CMK (cell line): ENCODE measurements around the gene PLA2G2F.

Source experiments
- DNase-seq: peaks from one replicate; pipeline ENCODE4 v3.0.0-alpha.2; 2010; ENCODE audit warnings: low read depth

The PLA2G2F gene

DNA sequence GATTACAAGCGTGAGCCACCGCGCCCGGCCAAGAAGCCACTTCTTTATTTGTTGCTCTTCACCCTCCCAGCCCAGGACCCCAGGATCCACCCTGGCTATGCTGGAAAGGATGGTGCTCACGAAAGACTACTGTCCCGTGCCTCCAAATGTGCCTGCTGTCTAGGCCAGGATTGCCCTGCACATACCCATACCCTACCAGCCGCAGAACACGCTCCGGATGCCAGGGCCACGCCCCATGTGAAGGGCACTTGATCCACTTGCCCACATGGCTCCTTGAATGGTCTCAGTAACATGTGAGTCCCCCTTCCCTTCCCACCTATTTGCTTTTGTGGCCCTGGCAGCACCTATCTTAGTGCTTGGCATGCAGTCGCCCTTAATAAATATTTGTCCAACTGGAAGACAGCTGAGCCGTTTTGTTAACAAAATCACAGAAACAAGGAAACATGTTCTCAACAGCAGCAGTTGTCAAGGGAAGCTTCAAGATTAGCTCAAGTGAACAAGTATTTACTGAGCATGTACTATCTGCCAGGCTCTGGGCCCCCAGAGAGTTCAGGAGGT lies 33.0 kb downstream of the PLA2G2F start:
- no peak for DNase-seq

DNA sequence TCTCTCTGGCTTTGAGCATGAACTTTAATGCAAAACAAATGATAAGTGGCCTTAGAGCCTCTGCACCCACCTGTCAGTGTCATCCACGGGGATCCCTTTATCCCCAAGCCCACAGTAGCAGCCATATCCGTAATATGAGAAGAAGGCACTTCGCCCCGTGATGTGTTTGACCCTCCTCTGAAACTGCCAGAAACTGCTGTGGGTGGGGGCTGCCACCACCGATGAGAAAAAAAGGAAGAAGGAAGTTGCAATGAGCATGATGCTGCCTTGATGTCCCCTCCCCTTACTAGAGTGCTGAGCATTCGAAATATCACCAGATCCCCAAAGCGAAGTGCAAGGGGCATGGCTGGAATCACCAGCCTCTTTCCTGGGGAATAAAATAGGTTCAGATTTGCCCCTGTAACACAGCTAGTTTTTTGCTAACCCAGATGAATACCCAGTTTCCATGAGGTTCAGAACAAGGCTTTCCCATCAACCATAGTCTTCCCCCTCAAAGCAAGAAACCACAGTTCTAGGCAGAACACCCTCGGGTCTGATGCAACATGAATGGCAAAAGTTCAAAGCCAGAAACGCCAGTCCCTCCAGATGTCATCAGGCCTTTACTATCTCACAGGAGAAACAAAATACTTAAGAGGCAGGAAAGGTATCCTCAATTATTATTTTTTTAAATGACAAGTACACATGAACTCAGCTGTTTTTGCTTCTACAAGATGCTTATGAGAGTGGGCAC lies 36.0 kb downstream of the PLA2G2F start:
- DNase-seq: no peak

DNA sequence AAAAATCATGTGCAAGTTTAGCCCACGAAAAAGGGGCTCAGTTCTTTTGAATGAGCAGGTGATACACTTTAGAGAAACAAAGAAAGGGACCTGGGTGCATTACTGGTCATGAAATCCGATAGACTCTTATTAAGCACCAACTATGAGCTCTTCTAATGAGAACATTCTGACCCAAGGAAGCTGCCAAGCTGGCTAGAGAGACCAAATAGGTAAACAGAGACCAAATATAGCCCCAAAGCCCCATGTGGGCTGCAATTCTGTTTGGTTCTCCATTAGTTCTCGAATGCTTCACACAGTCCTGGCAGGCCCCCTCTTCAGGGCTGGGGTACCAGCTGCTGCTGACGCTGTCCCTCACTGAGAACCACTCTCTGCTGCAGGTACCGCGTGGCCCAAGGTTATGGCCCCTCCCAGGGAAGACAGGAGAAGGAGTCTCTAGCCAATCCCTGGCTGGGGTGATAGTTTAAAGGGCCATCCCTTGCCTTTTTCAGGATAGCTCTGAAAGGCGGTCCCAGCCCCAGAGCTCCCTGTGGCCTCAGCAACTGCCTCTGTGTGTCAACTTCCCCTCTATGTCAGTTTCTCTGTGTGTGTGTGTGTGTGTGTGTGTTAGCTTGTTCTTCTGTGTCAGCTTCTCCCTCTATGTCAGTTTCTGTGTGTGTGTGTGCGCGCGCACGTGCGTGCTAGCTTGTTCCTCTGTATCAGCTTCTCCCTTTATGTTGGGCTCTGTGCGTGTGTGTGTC lies 39.7 kb downstream of the PLA2G2F start:
- DNase-seq: no peak

DNA sequence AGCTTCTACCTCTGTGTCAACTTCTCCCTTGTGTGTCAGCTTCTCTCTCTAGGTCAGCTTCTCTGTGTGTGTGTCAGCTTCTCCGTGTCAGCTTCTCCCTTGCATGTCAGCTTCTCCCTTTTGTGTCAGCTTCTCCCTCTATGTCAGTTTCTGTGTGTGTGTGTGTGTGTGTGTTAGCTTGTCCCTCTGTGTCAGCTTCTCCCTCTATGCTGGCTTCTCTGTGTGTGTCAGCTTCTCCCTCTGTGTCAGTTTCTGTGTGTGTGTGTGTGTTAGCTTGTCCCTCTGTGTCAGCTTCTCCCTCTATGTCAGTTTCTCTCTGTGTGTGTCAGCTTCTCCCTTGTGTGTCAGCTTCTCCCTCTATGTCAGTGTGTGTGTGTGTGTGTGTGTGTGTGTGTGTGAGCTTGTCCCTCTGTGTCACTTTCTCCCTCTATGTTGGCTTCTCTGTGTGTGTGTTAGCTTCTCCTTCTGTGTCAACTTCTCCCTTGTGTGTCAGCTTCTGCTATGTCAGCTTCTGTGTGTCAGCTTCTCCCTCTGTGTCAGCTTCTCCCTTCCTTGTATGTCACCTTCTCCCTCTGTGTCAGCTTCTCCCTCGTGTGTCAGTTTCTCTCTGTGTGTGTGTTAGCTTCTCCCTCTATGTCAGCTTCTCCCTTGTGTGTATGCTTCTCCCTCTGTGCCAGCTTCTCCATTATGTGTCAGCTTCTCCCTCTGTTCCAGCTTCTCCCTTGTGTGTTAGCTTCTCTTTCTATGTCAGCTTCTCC lies 40.4 kb downstream of the PLA2G2F start:
- DNase-seq: no peak

DNA sequence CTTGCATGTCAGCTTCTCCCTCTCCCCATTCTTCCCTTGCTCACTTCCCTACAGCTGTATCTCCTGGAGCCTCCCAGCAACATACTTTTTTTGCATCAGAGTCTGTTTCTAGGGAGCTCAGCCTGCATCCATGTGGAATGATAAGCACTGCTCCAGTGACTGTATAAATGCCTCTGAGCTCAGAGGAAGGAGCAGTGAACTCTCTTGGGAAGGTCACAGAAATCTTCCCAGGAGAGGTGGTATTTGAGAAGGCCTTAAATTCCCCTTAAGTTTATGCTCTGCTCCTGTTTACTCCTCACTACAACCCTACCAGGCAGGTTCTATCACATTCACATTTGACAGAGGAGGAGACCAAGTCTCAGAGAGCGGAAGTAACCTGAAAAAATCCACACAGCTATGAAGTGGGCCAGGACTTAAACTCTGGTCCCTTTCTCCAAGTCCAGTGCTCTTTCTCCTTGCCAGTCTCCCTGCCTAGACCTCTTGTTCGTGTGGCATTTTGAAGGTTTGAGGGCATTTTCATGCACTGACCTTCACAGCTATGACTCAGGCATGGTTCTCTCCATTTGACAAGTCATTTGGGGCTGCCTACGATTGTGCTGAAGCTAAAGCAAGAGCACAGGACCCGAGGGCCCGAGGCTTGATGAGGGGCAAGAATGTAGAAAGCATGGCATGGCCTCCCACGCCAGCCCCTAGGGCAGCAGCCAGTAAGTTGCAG lies 41.2 kb downstream of the PLA2G2F start:
- no peak for DNase-seq

DNA sequence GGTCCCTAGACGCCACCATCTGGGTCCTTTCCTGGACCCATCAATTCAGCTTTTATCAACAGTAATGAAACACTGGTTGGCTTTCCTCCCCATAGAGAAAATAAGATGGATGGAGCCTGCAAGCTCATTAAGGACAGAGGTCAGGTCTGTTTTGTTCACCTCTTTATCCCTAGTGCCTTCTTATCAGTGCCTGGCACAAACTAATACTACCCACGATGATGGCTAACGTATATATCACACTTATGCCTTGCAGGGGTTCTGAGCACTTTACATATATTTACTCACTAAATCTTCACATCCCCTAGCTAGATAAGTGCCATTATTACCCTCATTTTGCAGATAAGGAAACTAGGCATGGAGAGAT lies 41.7 kb downstream of the PLA2G2F start:
- DNase-seq: no peak

DNA sequence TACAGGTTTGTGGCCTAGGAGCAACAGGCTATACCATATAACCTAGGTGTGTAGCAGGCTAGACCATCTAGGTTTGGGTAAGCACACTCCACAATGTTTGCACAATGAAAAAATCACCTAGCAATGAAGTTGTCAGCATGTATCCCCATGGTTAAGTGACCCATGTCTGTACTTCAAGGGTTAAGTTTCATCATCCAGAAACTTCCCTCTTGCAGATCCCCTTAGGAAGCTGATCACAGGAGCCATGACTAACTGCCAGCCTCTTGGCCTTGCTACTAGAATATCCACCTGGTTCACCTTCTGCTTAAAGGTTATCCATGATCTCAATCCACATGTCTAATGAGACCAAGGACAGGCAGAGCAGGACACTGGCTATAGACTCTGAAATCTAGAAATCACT lies 43.3 kb downstream of the PLA2G2F start:
- DNase-seq: no peak

DNA sequence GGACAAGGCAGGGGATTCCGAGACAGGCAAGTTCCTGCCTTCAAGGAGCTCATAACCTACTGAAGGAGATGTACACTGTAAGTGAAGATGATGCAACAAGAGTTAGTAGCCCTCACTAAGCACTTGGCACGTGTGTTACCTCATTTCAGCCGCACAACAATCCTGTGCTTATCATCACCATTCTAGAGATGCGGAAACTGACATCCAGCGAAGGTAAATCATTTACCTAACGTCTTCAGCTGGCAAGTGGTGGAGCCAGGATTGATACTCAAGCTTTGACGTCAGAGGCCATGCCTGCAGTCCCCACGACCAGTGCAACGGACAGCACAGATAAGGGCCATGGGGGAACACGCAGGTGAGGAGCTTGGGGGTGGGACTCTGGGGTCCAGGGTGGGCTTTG lies 43.9 kb downstream of the PLA2G2F start:
- no peak for DNase-seq

DNA sequence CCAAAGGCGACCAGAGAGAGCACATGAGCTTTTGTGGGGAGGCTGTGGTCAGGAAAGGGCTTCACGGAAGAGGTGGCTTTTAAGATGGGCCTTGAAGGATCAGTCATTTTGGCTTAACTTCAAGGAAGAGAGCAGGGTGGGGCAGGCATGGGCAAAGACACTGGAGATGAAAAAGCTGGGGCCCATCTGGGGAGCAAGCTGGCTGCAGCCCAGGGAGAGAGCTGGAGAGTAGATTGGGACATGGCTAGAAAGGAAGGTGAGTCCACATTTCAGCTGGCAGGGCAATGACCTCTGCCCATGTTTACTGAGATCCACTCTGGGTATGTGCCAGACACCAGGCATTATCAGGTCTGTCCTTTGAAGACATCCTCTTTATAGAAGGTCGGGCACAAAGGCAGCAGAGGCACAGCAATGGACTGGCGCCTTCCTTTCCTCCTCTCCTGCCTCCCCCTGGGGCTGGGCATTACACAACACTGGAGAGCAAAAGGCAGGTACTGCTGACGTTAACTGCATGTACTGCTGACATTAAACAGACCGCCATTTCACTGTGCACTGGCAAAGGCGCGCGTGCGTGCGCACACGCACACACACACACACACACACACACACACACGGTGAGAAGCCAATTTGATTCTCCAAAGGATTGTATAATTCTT lies 44.6 kb downstream of the PLA2G2F start:
- DNase-seq: no peak

DNA sequence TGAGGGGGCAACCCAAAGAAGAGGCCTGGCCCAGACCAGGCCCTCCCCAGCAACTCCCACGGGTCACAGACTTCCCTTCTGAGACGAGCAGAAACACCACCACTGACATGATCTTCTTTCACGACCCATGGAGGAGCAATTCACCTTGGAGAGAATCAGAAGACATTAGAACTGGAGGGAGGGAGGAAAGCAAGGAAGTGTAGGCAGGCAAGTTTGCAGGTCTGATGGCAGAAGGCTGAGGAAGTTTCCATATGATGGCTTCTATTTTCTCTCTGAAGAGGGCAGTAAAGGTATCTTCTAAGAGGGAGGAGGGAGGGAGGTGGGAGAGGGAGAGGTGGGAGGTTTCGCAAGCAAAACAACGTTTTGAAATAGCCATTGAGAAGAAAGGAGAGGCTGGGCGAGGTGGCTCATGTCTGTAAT lies 45.4 kb downstream of the PLA2G2F start:
- DNase-seq: no peak

DNA sequence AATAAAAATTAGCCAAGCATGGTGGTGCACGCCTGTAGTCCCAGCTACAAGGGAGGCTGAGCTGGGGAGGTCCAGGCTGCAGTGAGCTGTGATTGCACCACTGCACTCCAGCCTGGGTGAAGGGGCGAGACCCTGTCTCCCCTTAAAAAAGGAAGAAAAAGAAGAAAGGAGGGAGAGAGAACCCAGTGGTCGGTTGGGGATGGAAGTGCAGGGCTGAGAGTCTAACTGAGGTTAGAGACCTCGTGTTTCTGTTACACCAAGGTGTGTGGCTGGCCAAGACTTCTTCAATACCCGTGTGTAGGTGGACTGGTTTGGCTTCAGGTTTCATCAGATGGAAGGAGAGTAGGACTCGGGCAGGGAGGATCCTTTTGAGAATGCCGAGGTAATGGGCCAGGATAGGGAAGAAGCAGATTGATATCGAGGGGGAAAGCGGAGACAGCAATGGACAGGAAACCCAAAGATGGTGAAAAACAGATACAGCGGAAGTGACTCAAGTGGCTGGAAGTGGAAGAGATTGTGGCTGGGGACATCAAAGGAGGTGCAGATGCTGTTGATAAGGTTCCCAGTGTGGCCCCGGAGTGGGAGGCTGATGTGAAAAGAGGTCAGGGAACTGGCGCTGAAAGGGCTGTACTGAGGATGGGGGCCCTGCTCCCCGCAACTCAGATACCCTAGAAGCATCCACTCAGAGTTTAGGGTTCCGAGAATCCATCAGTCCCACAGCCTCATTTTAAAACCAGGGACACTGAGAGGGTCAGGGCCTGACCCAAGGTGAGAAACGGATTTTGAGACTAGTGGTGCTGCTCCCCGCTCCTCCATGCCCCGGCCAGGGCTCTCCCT lies 46.1 kb downstream of the PLA2G2F start:
- DNase-seq: peak; percentile 61

DNA sequence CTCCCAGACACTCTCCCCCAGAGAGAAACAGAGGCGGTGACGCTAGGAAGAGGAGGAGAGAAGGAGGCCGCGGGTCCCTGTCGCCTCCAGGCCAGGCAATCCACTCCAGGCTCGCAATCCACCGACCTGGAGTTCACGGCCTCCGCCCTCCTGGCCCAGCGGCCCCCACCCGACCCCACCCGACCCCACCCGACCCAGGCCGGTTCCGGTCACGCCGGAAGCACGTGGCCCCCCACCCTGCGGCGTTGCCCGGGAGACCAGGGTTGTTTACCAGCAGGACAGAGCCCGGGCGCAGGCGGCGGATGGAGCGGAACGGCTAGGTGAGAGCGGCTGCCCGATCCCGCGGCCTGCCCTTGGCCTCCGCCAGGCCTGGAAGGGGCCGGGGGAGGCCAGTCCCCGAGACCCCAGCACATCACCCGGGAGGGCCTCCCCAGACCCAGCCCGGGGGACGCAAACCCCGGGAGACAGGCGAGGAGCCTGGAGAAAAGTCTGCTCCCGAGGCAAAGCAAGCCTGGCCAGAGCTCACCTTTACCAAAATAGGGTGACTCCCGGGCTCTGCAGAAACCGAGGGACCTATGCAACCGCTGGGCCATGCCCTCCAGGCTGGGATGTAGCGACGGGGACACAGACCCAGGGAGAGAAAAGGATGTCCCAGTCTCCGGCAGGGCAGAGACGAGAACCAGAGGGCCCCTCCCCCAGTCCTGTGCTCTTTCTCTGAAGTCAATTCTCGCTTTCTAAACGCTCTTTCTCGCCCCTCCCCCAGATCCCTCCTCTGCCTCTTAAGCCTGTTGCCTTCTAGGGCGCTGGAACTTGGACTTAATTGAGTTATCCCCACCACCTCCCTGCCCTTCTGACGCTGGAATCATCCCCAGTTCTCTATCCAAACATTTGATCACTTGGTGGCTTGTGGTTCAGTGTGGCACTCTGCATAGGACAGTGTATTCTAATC lies 47.0 kb downstream of the PLA2G2F start, which contains the start of the genes PLA2G2C and UBXN10:
TSS of gene PLA2G2C (minus strand) at position 685 of the 949 bp plus-strand sequence. CDS start 9,155 bp downstream, outside the sequence.
TSS of gene UBXN10 (plus strand) at position 263 of the 949 bp plus-strand sequence. CDS start 4,466 bp downstream, outside the sequence.
- no peak for DNase-seq

DNA sequence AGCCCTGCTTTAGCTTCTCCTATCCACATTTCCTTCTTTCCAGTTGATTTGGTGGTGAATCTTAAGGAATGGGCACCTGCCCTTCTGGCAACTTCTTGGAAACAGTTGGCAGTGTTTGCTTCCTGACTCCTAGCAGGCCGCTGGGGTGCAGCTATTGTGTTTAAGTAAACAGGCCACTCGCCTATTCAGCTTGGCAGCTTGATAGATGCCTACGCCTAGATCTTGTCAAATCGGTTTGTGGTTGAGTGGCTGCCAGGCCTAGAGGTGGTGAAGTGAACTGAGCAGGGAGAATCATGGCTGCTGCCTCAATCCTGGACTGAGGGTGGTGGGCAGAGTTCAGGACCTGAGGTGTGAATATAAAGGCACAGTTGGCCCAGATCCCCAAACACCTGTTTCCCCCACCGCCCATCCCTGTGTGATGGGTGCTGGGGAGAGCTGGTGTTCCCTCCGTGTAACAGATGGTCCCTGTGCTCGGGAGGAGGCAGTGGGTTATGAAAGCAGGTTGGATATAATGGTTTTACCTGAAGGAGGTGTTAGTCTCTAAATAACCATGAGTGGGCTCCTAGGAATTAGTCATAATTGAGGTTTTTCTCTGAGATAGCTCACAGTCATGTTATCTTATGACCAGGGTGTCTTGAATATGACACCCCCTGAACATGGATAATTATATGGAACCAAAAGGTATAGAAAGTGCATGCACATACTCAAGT lies 48.1 kb downstream of the PLA2G2F start:
- no peak for DNase-seq

DNA sequence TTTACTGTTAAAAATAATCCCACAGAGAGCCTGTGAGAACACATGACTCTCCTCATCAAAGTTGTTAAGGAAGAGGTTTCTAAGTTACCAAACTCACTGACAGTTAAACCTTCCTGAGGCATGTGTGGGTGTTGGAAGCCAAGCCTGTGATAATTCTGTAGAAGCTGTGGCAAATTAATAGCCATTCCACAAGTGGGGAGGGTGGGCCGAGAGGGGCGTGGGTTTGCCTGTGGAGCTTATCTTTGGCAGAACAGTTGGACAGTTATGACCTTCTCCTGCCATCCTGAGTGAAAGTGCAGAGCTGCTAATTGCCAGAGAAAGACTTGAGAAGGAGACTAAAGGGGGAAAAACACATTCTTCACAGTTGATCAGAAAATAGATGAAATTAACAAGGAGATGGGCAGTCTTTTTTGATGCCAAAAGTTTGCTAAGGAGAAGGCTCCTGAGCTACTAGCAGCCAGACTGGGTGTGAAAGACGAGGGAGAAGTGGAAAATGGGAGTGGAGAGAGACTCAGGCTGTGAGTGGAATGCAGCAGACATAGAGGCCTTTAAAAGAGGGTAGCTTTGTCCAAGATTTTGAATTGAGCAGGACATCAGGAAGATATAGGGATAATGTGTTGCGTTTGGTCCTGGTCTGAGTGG lies 48.8 kb downstream of the PLA2G2F start:
- DNase-seq: no peak

DNA sequence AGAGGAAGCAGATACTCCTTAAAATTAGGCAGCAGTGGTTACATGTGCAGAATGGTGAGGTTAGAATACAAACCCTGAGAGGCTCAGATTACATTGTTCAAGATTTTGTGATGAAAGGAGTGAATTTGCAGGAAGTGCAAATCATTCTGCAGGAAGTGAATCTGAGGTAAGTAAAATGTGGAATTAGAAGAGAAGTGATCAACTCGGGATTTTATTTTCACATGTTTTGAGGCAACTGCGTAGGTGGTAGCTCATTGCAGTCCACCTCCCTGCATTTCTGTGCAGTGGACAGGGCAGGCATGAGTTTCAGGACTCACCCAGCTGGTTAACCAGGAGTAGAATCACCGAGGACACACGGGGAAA lies 49.3 kb downstream of the PLA2G2F start:
- DNase-seq: no peak

DNA sequence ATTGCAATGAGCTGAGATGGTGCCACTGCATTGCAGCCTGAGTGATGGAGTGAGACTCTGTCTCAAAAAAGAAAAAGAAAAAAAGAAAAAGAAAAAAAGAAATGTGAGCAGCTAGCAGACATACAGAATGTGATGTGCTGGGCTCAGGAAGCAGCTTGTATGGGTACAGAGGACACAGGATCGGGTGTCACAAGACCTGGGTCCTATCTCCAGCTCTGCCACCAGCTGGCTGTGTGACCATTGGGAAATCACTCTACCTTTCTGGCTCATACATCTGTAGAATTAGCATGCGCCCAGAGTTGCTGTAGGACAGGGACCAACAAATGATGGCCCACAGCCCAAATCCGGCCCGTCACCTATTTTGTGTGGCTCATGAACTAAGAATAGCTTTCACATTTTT lies 50.5 kb downstream of the PLA2G2F start:
- no peak for DNase-seq

DNA sequence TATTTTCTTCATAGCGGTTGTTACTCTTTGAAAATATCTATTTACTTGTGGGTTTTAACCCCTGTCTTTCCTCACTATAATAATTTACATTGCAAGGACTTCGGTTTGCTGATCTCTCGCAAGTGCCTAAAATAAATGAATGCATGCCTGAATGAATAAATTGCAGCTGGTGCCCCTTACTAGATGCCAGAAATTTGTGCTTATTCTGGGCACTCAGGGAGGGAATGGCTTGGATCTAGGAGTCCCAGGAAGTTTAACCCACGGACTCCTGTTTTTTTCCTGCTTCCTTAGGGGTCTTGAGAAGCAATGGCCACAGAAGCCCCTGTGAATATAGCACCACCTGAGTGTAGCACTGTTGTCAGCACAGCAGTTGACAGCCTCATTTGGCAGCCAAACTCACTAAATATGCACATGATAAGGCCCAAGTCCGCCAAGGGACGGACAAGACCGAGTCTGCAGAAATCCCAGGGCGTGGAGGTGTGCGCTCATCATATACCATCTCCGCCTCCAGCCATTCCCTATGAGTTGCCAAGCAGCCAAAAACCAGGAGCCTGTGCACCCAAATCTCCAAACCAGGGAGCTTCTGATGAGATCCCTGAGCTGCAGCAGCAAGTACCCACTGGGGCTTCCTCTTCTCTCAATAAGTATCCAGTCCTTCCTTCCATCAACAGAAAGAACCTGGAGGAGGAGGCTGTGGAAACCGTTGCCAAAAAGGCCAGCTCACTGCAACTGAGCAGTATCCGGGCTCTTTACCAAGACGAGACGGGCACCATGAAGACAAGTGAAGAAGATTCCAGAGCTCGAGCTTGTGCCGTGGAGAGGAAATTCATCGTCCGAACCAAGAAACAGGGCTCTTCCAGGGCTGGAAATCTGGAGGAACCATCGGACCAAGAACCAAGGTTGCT lies 51.4 kb downstream of the PLA2G2F start:
- no peak for DNase-seq
